SJSA1 (cell line): Measurements from ENCODE around the gene VAMP3. TPM values are rescaled to one million over a fixed set of nuclear protein-coding genes. Genes with fewer than 3 reads are reported as not detected.

Experiments used
- DNase-seq, 2 experiments: peaks; one replicate each; pipeline ENCODE4 v3.0.0-alpha.2; 2015 to 2020; ENCODE audit warnings: low spot score in 2 of 2, low read depth in 1 of 2
- H3K27ac ChIP-seq: fragments of 250-450 bp; sonication (Bioruptor Pico); 2 replicates; pipeline ENCODE4 v1.5.1; 2020; ENCODE audit warnings: mild to moderate bottlenecking, moderate library complexity
- H3K27me3 ChIP-seq: fragments of 250-450 bp; sonication (Bioruptor Pico); replicated peaks from 2 replicates; pipeline ENCODE4 v1.5.1; 2020; ENCODE audit warnings: mild to moderate bottlenecking, moderate library complexity
- H3K36me3 ChIP-seq: fragments of 250-450 bp; sonication (Bioruptor Pico); 2 replicates; pipeline ENCODE4 v1.5.1; 2020; ENCODE audit warnings: mild to moderate bottlenecking
- H3K4me1 ChIP-seq: fragments of 250-450 bp; sonication (Bioruptor Pico); replicated peaks from 2 replicates; pipeline ENCODE4 v1.6.1; 2021; ENCODE audit warnings: mild to moderate bottlenecking
- H3K4me3 ChIP-seq: fragments of 250-450 bp; sonication (Bioruptor Pico); 2 replicates; pipeline ENCODE4 v1.5.1; 2020; ENCODE audit warnings: mild to moderate bottlenecking
- H3K9me3 ChIP-seq: fragments of 250-450 bp; sonication (Bioruptor Pico); replicated peaks from 2 replicates; pipeline ENCODE4 v1.5.1; 2020; ENCODE audit warnings: mild to moderate bottlenecking
- total RNA-seq: library from RNA; depleted of rRNA; stranded (reverse); fragments of >200 nt; shearing (Covaris generic); gene quantifications from 2 replicates; pipeline ENCODE4 v1.2.3, GENCODE V29; 2014

VAMP3 gene
- total RNA-seq, 1 experiment from 2014 or later, result 162 TPM

- Histone ChIP-seq H3K27ac (no peak overlapping the region), H3K4me3 (no peak overlapping the region), H3K27me3 (peaks cover 16% of the 10 kb centered on the region), H3K36me3 (no peaks in the 10 kb centered on the region), H3K4me1 (peaks cover 7% of the 10 kb centered on the region), H3K9me3 (no peaks in the 10 kb centered on the region)
- DNase-seq, result no peak
These were observed 19.9 kb upstream of the VAMP3 start for GRCh38 chr1:7751174-7751573.

- H3K4me3 ChIP-seq, result peak overlapping the region; percentile 21
- H3K9me3 ChIP-seq, result no peaks in the 10 kb centered on the region
- H3K36me3 ChIP-seq, result no peaks in the 10 kb centered on the region
- H3K27me3 ChIP-seq, result peaks cover 14% of the 10 kb centered on the region
- peak in 1 of 2 experiments; percentile 55 for DNase-seq
- H3K27ac ChIP-seq, result no peak overlapping the region
- H3K4me1 ChIP-seq, result peaks cover 7% of the 10 kb centered on the region
These were observed 18.3 kb upstream of the VAMP3 start for GRCh38 chr1:7752512-7753417.

GRCh38 chr1:7753641-7754040 lies 17.5 kb upstream of the VAMP3 start:
- Histone ChIP-seq H3K4me3 (no peak overlapping the region), H3K27me3 (peaks cover 10% of the 10 kb centered on the region), H3K9me3 (no peaks in the 10 kb centered on the region), H3K4me1 (peaks cover 7% of the 10 kb centered on the region), H3K27ac (no peak overlapping the region), H3K36me3 (no peaks in the 10 kb centered on the region)
- no peak for DNase-seq

DNA sequence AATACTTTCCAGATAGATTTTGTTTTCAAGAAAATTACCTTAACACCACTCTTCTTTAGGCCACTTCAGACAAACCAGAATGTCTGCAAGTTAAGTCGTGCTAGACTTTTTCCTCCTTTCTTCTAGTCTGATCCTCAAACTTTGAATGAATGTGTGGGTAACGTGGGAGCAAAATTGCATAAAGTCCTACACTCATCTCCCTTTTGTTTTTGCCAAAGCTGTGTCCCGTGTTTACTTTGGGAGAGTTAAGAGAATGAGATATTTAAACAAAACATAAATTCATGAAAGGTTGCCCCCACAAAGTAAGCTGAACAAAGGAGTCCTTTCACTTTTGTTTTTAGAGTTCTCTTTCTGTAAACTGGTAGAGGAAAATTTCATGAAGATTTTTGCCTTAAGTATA lies 16.9 kb upstream of the VAMP3 start:
- H3K4me3 ChIP-seq, result no peak overlapping the region
- no peak for DNase-seq
- no peaks in the 10 kb centered on the region for H3K9me3 ChIP-seq
- H3K27me3 ChIP-seq, result 0 out of 2 replicates have a peak, but pooled peaks cover 7% of the 10 kb centered on the region
- H3K27ac ChIP-seq, result no peak overlapping the region
- H3K4me1 ChIP-seq, result peaks cover 7% of the 10 kb centered on the region
- H3K36me3 ChIP-seq, result no peaks in the 10 kb centered on the region

GRCh38 chr1:7755448-7755847 lies 15.6 kb upstream of the VAMP3 start:
- H3K27ac ChIP-seq, result no peak overlapping the region
- no peak overlapping the region for H3K4me3 ChIP-seq
- H3K4me1 ChIP-seq, result peaks cover 11% of the 10 kb centered on the region
- DNase-seq, result no peak
- H3K9me3 ChIP-seq, result no peaks in the 10 kb centered on the region
- 0 out of 2 replicates have a peak, but pooled peaks cover 7% of the 10 kb centered on the region for H3K27me3 ChIP-seq
- no peaks in the 10 kb centered on the region for H3K36me3 ChIP-seq

DNA sequence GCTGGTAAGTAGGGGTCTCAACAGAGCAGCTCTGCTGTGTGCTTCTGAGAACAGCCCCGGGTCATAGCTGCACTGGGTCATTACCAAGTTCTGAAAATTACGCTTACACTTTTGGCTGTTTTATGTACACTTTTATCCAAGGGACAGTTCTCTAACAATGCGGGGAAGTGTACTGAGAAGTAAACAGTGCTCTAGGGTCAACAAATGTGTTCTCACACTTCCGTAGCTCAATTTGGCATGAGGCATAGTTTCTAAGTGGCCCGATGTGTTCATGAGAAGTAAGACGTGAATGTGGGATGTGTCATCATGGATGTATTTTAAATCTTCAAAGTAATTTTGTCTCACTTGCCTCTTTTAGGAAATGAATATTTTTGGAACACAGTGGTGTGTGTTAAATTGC lies 10.9 kb upstream of the VAMP3 start:
- H3K9me3 ChIP-seq, result no peaks in the 10 kb centered on the region
- H3K27ac ChIP-seq, result no peak overlapping the region
- H3K36me3 ChIP-seq, result no peaks in the 10 kb centered on the region
- peaks cover 5% of the 10 kb centered on the region for H3K4me1 ChIP-seq
- H3K27me3 ChIP-seq, result peaks cover 9% of the 10 kb centered on the region; the same call in 1 of the 2 replicates
- H3K4me3 ChIP-seq, result no peak overlapping the region
- DNase-seq, result peak in 1 of 2 experiments; percentile 22

- Histone ChIP-seq H3K36me3 (no peaks in the 10 kb centered on the region), H3K4me3 (no peak overlapping the region), H3K9me3 (no peaks in the 10 kb centered on the region), H3K27ac (no peak overlapping the region), H3K4me1 (peaks cover 5% of the 10 kb centered on the region), H3K27me3 (peaks cover 9% of the 10 kb centered on the region; the same call in 1 of the 2 replicates)
- no peak for DNase-seq
These were observed 10.0 kb upstream of the VAMP3 start for GRCh38 chr1:7761103-7761502.

DNA sequence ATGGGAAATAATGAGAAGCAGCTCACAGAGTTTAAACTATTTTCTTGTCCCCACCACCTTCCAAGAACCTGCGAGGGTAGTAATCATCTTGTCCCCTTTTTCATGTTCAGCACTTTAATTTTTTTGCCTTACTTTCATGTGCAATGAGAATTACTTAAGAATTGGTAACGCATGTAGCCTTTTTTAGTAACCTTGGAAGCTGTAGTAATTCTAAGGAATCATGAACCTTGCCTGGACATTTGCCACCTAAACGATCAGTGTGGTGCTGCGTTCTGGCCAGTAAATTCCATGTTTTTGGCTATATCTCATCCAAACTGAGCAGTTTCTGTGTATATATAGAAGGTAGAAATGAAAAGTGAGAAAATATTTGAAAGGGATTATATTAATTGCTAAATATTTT lies 3.9 kb upstream of the VAMP3 start:
- Histone ChIP-seq H3K9me3 (no peaks in the 10 kb centered on the region), H3K27ac (no peak overlapping the region), H3K4me1 (peaks cover 7% of the 10 kb centered on the region), H3K27me3 (peaks cover 12% of the 10 kb centered on the region; the same call in 1 of the 2 replicates), H3K36me3 (peaks cover 5% of the 10 kb centered on the region), H3K4me3 (no peak overlapping the region)
- DNase-seq, result no peak

- no peak for DNase-seq
- H3K4me1 ChIP-seq, result peaks cover 11% of the 10 kb centered on the region
- no peaks in the 10 kb centered on the region for H3K9me3 ChIP-seq
These were observed 2.5 kb upstream of the VAMP3 start for GRCh38 chr1:7768583-7768982.

GRCh38 chr1:7769673-7770412 lies 1.3 kb upstream of the VAMP3 start:
- H3K27ac ChIP-seq, result no peak overlapping the region
- H3K36me3 ChIP-seq, result peaks cover 28% of the 10 kb centered on the region
- peaks cover 11% of the 10 kb centered on the region for H3K4me1 ChIP-seq
- DNase-seq, result no peak
- H3K9me3 ChIP-seq, result no peaks in the 10 kb centered on the region
- H3K27me3 ChIP-seq, result peaks cover 3% of the 10 kb centered on the region; the same call in 1 of the 2 replicates
- H3K4me3 ChIP-seq, result no peak overlapping the region

More at GRCh38 chr1:7768583-7768982, 2.5 kb upstream of the VAMP3 start:
- H3K27me3 ChIP-seq, result peaks cover 7% of the 10 kb centered on the region; the same call in 1 of the 2 replicates
- no peak overlapping the region for H3K27ac ChIP-seq
- H3K36me3 ChIP-seq, result peaks cover 15% of the 10 kb centered on the region
- no peak overlapping the region for H3K4me3 ChIP-seq

- Histone ChIP-seq H3K4me1 (peaks cover 11% of the 10 kb centered on the region), H3K27me3 (peaks cover 3% of the 10 kb centered on the region; the same call in 1 of the 2 replicates), H3K27ac (no peak overlapping the region), H3K36me3 (peaks cover 32% of the 10 kb centered on the region), H3K4me3 (peak overlapping the region; percentile 96), H3K9me3 (no peaks in the 10 kb centered on the region)
- DNase-seq, result no peak
These were observed 463 bp upstream of the VAMP3 start for GRCh38 chr1:7770669-7770996.

DNA sequence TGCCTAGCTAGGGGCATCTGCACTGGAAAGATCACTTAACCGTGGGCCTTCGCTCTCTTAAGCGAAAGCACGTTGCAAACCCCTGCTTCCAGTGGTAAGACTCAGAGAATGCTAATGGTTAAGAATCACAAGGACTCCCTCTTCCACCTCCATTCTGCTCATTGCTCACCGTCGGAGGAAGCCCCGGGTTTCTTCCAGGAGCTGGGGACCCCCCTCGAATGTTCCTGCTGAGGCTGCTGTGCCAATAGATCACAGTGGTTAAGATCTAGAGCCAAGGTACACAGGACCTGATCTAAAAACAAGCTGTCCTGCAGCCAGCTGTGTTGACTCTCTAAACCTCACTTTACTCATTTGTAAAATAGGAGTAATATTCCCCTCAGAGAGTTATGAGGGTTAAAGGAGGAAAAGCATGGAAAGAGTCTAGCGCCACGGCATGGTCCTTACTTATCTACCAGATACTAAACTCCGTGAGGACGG lies 765 bp downstream of the VAMP3 start:
- DNase-seq, result no peak
- H3K27me3 ChIP-seq, result peaks cover 3% of the 10 kb centered on the region; the same call in 1 of the 2 replicates

DNA sequence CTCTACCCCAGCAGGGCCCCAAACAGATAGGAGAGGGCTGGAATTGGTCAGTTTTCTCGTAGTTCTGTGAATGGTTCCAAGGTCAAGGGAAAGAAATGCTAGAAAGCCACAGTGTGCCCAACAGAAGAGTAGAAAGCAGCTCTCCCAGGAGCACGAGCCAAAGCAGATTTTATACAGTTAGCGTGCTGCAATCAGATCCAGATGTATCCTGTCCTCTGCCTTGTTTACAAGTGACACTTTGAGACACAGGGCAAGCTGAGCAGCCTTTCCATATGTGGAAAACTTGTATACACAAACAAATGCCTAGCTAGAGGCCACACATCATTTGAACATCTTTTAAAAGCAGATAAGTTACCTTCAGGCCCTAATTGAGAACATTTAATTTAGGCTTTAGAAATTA lies 6.5 kb downstream of the VAMP3 start:
- Histone ChIP-seq H3K4me3 (no peak overlapping the region), H3K4me1 (peaks cover under 1% of the 10 kb centered on the region), H3K27ac (no peak overlapping the region), H3K36me3 (peaks cover 84% of the 10 kb centered on the region), H3K9me3 (no peaks in the 10 kb centered on the region), H3K27me3 (no peaks in the 10 kb centered on the region)
- no peak for DNase-seq

More for the DNA sequence above, 765 bp downstream of the VAMP3 start:
- H3K4me3 ChIP-seq, result peak overlapping the region; percentile 96
- H3K4me1 ChIP-seq, result peaks cover 11% of the 10 kb centered on the region
- no peaks in the 10 kb centered on the region for H3K9me3 ChIP-seq
- H3K36me3 ChIP-seq, result peaks cover 44% of the 10 kb centered on the region
- H3K27ac ChIP-seq, result peak overlapping the region; percentile 72
